NCI-H2171 treated with DMSO at 0.1 percent for 48 hours (cell line): ENCODE results near the gene MRAP.
"Not testable (repeated sequence)": the region's sequence is repeated elsewhere in the genome, so short reads cannot be mapped to it uniquely, and the experiment has no call there.

ENCODE experiments used
- DNase-seq: peaks from one replicate; lab custom pipeline; 2025; lab: John Stamatoyannopoulos, UW

MRAP gene

DNA sequence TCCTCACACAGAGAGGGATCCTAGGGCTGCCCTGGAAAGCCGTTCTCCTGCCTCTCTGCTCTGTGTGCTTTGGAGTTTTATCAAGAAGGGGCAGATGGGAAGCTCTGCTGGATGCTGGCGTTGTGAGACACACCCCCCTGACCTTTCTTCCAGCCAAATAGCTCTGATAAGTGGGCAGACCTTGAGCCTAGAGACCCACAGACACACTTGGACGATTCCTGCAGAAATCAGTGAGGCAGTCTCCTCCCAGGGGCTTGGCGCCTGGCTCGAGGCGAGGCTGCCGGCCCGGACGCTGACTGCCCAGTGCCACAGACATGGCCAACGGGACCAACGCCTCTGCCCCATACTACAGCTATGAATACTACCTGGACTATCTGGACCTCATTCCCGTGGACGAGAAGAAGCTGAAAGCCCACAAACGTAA, at the start of gene MRAP:
Gene MRAP, plus strand, starts transcription at position 198 of the 424 bp plus-strand sequence. Its CDS starts 117 bp downstream, at position 315.
- no peak for DNase-seq

DNA sequence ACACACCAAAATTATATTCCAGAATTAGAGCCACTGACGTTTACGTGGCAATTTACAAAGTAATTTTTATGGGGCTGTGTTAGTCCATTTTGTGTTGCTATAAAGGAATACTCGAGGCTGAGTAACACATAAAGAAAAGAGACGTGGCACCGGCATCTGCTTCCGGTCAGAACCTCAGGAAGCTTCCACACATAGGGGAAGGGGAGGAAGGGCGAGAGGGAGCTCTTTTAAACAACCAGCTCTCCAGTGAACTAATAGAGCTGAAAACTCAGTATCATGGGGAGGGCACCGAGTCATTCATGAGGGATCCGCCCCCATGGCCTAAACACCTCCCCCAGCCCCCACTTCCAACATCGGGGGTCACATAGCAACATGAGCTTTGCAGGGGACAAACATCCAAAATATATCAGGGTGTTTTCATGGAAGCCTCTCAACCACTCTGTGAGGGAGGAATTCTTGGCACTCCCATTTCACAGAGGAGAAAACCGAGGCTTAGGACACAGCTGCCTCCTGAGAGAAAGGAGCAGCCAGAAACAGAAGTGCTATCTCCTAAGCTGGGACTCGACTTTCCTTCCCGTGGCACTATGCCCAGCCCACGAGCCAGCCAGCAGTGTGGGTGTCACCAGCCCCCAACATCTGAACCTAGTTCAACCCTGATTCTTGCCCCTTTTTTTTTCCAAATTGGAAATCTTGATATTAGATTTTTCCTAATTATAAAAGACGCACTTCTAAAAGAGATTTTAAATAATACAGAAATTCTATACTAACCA, 49.0 kb upstream of the MRAP start:
- no peak for DNase-seq

DNA sequence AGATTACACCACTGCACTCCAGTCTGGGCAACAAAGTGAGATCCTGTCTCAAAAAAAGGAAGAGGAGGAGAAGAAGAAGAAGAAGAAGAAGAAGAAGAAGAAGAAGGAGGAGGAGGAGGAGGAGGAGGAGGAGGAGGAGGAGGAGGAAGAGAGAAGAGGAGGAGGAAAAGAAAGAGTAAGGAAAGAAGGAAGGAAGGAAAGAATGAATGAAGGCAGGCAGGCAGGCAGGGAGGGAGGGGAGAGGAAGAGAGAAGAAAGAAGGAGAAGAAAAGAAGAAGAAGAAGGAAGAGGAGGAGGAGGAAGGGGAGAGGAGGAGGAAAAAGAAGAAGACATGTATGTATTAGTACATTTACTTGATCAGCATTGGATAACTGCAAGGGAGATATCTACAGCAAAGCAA, 46.5 kb upstream of the MRAP start:
- DNase-seq = no peak

DNA sequence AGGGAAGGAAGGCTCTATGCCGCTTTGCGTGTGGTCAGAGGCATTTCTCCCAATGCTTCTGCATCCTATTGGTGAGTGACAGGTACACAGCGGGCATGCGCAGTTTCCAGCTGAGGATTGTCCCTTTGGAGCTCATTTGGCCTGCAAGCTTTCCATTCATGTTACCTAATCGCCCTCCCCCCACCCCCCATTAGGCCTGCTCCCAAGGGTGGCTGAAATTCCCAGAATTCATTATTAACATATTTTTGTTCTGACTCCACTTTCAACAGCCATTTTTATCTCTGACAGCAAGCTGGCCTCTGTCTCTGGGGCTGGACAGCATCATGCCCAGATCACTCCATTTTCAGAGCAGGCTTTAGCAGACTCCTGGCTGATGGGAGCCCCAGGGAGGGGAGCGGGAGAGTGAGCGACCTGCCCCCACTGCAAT, 45.4 kb upstream of the MRAP start:
- no peak for DNase-seq

DNA sequence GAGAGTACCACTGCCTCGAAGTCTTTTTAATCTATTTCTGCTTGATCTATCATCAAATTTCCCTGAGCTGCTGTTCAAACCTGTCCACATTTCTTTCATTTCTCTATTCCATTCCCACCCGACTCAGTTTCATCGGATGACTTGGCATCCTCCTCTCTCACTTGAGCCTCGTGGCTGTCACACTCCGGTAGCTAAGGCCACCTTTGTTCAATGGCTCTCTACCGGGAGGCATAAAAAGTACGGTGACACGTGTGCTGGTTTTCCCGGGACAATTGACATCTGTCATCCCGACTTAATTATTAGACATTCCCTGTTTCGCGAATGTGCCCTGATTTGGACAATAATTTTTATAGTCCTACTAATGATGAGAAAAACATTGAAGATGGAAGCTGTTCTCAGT, 42.4 kb upstream of the MRAP start:
- peak; percentile 39 for DNase-seq

DNA sequence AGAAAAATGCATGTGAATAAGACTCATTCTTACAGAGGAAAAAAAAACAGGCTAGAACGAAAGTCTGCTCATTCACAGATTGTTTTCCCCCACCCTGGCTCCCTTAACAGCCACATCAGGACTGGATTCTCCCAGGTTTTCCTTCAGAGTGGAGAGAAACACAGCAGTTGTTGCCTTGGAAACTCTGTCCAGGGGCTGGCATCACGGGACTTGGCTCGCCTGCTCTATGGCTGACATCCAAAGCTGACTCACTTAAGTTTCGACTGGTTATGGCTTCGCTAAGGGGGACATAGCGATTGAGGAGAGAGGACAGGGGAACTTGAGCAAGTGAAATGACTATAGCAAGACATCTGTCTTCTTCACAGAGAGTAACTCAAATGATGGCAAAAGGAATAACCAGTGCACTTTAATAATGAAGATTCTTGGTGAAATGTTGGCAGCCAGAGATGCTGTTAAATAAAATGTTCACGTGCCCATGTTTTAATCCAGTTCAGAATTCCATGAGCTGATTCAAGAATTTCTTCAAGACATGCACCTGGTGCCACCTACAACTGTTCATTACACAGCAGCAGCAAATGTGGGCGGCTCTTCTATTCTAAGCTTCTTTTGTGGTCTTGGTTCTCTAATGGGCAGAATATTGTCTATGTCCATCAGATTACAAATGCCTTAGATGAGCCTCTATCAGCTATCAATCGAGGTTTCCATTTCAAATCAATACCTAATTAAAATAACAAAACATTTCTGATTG, 41.6 kb upstream of the MRAP start:
- peak; percentile 88 for DNase-seq

DNA sequence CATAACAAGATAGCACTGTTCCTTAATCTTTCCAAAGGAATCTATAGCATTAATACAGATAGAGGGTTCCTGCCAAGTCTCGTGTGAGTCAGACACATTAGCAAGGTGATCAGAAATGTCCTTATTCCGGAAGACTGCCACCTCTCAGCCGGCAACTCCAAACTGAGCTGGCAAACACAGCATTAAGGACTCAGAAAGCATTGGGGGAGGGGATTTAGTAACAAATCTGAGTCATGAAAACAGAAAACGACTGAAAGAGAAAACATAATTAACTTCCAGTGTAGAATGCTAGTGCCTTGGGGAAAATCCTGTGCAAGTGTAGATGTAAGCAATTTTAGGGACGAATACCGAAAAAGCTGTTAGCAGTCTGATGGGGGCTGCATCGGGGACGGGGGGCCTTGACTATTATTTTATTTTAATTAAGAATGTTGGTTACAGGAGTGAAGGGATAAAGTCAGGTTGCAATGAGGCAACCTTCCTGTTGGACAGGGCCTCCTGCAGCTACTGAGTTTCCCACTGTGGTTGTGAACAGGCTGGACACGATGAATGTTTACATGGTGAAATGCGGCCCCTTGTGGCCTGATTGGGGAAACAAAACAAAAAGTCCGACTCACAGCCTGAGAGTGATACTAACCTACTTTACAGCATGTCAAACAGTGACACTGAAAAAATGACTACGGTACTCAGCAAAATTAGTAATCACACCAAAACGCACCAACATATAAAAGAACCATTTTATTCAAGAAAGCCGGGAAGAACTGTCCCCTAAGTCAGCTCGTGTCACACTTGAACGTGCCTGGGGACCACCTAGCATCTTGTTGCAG, 40.5 kb upstream of the MRAP start:
- peak; percentile 66 for DNase-seq

DNA sequence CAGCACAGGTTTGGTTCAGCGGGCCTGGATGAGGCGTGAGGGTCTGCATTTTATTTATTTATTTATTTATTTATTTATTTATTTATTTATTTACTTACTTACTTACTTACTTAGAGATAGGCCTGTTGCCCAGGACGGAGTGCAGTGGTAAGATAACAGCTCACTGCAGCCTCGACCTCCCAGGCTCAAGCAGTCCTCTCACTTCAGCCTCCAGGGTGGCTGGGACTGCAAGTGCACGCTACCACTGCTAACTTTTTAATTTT, 39.9 kb upstream of the MRAP start:
- DNase-seq = not testable (repeated sequence)

DNA sequence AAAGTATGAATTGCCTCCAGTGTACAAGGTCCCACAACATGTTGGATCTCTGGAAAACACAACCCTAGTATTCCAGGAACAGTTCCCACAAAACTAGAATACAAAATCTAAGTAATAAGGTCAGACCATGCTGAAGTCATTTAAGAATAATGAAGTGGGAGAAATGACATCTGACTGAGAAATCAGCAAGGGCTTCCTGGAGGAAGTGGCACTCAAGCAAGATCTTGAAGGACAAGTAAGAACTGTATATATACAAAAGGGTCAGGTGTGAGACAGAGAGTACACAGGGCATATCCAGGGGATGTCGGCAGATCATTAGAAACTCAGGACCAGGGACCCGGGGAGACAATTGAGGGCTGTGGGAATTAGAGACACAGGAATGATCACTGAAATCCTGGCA, 38.5 kb upstream of the MRAP start:
- no peak for DNase-seq

DNA sequence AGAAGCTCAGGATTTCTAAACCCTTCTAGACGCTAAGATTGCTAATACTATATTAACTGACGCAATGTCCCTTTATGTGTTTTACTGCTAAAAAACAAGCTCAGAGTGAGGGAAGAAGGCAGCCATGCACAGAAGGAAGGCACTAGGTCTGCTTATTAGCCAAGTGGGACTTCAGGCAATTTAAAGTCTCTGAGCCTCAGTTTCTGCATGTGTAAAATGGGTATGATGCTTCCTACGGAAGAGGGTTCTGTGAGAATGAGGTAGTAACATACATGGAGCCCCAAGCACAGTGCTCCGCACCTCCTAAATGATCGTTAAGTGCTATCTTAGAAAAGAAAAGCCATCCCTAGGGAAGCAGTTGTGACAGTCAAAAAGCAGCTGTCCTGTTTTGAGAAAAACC, 36.7 kb upstream of the MRAP start:
- DNase-seq = no peak

DNA sequence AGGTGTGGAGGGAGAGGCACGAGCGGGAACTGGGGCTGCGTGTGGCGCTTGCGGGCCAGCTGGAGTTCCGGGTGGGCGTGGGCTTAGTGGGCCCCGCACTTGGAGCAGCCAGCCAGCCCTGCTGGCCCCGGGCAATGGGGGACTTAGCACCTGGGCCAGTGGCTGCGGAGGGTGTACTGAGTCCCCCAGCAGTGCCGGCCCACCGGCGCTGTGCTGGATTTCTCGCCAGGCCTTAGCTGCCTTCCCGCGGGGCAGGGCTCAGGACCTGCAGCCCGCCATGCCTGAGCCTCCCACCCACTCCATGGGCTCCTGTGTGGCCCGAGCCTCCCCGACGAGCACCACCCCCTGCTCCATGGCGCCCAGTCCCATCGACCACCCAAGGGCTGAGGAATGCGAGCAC, 33.3 kb upstream of the MRAP start:
- DNase-seq = not testable (repeated sequence)

DNA sequence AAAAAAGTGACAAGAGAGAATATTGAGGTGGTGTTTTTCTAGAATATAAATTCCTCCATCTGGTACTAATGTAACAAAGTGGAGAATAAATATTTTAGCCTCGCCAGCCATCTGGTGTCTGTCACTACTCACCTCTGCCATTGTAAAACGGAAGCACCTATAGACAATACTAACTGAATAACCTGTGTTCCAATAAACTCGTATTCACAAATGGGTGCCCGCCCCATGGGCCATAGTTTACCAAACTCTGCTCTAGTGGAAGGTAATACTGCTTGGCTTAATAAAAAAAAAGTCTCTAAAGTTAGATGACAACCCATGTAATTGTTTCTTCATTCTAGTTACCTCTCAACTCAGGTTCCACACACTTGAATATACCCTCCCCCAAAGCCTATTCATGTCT, 27.9 kb upstream of the MRAP start:
- peak; percentile 74 for DNase-seq

DNA sequence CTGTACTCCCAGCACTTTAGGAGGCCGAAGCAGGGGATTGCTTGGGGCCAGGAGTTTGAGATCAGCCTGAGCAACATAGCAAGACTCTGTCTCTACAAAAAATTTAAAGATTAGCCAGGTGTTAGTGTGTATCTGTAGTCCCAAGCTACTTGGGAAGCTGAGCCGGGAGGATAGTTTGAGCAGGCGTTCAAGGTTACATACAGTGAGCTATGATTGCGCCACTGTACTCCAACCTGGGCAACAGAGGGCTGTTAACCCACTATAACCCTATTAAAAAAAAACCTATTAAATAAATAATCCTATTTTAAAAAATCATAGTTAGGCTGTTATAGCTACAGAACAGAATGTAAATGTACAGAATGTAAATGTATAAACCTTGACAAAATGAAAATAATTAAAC, 22.0 kb upstream of the MRAP start:
- DNase-seq = no peak

DNA sequence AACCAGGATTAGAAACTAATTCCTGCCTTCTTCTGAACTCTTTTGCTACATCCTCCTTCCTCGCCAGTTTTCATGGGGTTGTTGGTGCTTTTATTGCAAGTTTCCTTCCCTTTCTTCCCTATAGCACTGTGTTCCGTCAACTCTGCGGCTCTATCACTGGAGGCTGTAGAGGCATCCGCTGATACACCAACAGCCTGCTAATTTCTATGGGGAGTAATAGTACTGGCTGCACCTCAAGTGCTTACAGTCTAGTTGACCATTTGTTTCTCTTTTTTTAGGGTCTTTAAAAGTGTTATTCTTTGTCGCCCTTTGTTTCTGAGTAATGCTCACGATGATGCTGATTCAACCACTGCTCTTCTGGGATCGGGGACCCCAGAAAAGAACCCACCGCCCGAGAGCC, 20.6 kb upstream of the MRAP start:
- no peak for DNase-seq

DNA sequence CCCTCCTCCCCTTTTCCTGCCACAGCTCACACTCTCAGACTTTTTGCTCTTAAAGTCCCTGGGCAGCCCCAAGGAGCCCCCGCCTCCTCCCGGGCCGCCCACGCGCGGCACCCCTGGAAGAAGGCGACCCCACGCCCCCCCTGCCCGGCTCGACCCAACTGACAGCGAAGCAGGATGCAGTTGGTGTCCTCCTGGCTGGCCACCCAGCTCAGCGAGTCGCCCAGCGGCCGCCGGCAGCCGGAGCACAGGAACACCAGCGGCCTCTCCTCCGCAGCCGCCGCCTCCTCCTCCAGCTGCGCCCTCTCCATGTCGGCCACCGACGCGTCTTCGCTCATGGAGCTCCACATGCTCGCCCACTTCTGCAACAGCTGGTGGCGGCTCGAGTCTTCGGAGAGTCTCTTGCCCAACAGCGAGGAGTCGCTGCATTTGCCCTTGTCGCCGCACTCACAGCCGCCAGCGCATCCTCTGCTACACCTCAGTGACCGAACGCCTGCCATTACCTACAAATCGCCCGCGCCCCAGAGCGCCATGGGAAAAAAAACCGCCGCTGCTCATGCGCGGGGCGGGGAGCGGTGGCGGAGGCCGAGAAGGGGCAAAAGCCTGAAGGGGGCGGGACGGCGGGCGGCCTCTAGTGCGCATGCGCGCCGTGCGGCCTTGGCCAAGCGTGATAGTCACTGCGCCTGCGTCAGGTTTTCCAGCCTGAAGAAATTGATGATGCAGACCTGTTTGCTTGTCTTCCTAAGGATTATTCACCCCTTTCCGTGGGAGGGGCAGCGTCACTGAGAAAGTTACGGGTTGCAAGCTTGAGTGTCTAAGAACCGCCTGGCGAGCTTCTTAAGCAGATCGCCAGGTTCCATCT, 19.9 kb upstream of the MRAP start, which contains the start of gene MIS18A:
Gene MIS18A, minus strand, starts transcription at position 532 of the 859 bp plus-strand sequence. Its CDS starts 35 bp downstream, at position 497.
- DNase-seq = peak; percentile 95

DNA sequence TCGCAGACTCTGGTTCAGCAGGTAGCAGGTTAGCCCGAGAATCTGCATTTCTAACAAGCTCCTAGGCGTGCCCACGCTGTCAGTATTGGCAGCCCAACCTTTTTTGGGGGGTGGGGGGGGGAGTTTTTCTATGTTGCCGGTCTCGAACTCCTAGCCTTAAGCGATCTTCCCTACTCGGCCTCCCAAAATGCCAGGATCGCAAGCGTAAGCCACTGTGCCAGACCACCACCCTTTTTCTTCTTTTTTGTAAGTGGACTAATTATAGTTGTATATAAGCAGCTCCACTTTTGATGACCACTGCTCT, 19.3 kb upstream of the MRAP start:
- DNase-seq = no peak

DNA sequence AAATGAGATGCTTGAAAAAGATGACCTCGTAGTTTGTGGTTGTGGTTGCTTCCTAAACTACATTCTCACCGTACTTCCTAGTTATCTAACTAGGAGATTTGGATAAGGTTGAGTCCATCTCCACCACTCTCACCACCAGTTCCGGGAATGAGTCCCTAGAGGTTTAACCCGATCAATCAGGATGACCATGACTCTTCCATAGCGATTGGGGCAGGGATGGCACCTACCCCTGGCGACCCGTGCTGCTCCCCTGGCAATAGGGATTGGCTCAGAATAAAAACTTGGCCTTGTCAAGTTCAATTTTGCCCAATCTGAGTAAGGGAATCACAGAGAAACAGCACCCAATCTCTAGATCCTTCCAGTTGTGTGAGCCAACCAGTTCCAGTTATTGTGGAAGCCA, 17.1 kb upstream of the MRAP start:
- no peak for DNase-seq

DNA sequence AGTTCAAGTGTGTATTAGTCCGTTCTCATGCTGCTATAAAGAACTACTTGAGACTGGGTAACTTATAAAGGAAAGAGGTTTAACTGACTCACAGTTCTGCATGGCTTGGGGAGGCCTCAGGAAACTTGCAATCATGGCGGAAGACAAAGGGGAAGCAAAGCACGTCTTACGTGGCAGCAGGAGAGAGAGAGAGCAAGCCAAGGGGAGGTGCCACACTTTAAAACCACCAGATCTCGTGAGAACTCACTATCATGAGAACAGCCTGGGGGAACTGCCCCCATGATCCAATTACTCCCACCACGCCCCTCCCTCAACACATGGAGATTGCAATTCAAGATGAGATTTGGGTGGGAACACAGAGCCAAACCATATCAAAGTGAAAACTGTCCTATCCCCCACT, 15.7 kb upstream of the MRAP start:
- no peak for DNase-seq

DNA sequence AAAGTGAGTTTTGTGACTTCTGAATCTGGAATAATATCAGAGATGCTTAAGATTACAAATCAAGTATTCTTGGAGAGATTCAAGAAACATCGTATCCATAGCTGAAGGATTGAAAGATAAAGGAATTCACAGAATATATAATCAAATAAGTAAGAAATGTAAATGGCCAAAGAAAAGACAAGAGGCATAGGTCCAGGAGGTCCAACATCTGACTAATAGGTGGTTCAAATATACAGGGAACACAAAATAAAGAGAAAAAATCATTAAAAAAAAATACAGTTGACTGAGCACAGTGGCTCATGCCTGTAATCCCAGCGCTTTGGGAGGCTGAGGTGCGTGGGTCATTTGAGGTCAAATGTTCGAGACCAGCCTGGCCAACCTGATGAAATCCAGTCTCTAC, 13.2 kb upstream of the MRAP start:
- no peak for DNase-seq

DNA sequence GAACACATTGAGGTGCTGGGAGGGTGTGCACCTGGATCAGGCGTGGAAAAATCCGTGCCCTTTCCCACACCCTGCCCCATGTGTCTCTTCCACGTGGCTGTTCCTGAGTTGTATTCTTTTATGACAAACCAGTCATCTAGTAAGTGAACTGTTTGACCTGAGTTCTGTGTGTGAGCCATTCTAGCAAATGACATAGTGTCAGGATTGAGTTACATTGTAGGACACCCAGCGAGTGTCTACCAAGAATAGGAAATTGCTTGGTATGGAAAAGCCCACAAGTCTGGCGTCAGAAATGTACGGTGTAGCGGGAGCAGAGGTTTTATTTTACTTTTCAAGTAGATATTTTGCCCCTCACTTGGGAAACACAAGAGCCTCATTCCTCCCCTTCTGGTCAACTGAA, 1.2 kb upstream of the MRAP start:
- DNase-seq = no peak

DNA sequence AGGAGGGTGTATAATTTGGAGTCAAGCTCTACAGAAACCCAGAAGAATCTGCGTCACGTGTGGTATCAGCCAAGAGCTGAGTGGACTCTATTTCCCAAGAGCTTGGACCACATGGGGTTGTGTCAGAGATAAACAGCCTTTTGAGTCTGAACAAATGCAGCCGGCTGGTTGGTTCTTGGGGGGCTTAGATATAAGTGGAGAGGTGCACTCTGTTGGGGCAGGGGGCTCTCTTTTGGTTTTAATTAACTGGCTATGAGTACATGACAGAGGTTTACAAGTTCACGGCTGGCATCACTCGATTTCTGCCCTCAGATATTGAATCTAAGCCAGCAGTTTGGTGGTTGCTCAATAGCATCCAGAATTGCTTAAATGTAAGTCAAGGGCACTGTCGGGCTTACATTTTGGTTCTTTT, 501 bp upstream of the MRAP start:
- no peak for DNase-seq

DNA sequence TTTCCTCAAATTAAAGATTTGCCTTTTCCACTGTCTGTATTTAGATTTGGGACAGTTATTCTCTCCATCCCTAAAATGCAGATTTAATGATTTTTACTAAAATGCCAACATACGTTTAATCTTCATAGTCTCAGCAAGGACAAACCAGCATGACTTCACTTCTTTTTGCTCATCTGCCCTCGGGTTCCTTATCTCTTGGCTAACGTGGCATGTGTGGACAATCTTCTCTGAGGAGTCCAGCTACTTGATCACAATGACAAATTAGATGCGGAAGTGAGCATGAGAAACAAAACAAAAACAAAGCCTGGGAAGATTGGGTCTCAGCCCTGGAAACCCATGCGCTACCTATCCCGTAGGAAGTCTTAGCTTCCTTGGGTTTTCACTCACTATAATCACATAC, 1.0 kb downstream of the MRAP start:
- DNase-seq = no peak
